Muscle of leg (tissue), 11 donors: ENCODE data around the gene RPL28. TPM values are rescaled to one million over a fixed set of nuclear protein-coding genes. Genes with fewer than 3 reads are reported as not detected.

Experiments
- DNase-seq: peaks from one replicate; pipeline ENCODE4 v3.0.0; 2013
- H3K27ac ChIP-seq: one replicate; pipeline ENCODE4 v1.5.1; 2013; ENCODE audit warnings: mild to moderate bottlenecking, low read length, control low read depth
- H3K27me3 ChIP-seq: one replicate; pipeline ENCODE4 v1.6.1; 2013; ENCODE audit warnings: low read length; ENCODE audit not compliant: control insufficient read depth, insufficient read depth
- H3K36me3 ChIP-seq: one replicate; pipeline ENCODE4 v1.6.1; 2013; ENCODE audit warnings: low read length; ENCODE audit not compliant: control insufficient read depth, insufficient read depth
- H3K4me1 ChIP-seq: one replicate; pipeline ENCODE4 v1.6.1; 2013; ENCODE audit warnings: low read length; ENCODE audit not compliant: control insufficient read depth, insufficient read depth
- H3K4me3 ChIP-seq: one replicate; pipeline ENCODE4 v1.5.1; 2013; ENCODE audit warnings: low read length, control low read depth
- H3K9me3 ChIP-seq: replicated peaks from 2 replicates; pipeline ENCODE4 v1.6.1; 2013; ENCODE audit warnings: low read depth, low read length; ENCODE audit not compliant: control insufficient read depth
- WGBS: methylation state at CpG from one replicate; pipeline ENCODE4 v1.1.5; 2013; ENCODE audit warnings: missing lambda C conversion rate; ENCODE audit not compliant: insufficient coverage; 5-methylcytosine and 5-hydroxymethylcytosine counted together
- polyA plus RNA-seq, 8 donors: library from polyadenylated mRNA; unstranded; fragments of 120-200 nt; gene quantifications; one replicate each; pipeline versions ENCODE4 v1.2.1 to v1.2.3, GENCODE V29; 2013; ENCODE audit warnings: inconsistent platforms in 1 of 8, low replicate concordance in 1 of 8; ENCODE audit not compliant: insufficient read length in 8 of 8, insufficient read depth in 1 of 8
- total RNA-seq: library from RNA; stranded (reverse); fragments of 120-200 nt; gene quantifications from one replicate; pipeline ENCODE4 v1.2.4, GENCODE V29; 2013

The RPL28 gene
- total and polyA plus RNA-seq, 9 donors = 463 to 2,410 (median 1,826) TPM

GRCh38 chr19:55362990-55363716 is 22.6 kb upstream of the RPL28 start, which contains the start of gene GARIN5B:
TSS of gene GARIN5B (minus strand) at chr19:55363260. CDS start at chr19:55363066, 194 bp downstream.
- peaks cover under 1% of the 10 kb centered on the region for H3K4me1 ChIP-seq
- H3K4me3 ChIP-seq = no peak within 1 kb of the TSS
- H3K27ac ChIP-seq = no peak within 1 kb of the TSS
- 70% methylated on average over 20 of the region's 27 CpGs for WGBS
- no peaks in the 10 kb centered on the region for H3K36me3 ChIP-seq
- H3K9me3 ChIP-seq = no peaks in the 10 kb centered on the region
- peaks cover 15% of the 10 kb centered on the region for H3K27me3 ChIP-seq
- DNase-seq = no peak

GRCh38 chr19:55365245-55365644 is 20.5 kb upstream of the RPL28 start:
- Histone ChIP-seq H3K4me1 (peaks cover 18% of the 10 kb centered on the region), H3K36me3 (no peaks in the 10 kb centered on the region), H3K27me3 (peaks cover 31% of the 10 kb centered on the region), H3K9me3 (no peaks in the 10 kb centered on the region), H3K27ac (no peak overlapping the region), H3K4me3 (no peak overlapping the region)
- 79% methylated on average over 7 of the region's 8 CpGs for WGBS
- no peak for DNase-seq

GRCh38 chr19:55365964-55366363 is 19.8 kb upstream of the RPL28 start:
- no peak overlapping the region for H3K4me3 ChIP-seq
- no peaks in the 10 kb centered on the region for H3K9me3 ChIP-seq
- peaks cover 22% of the 10 kb centered on the region for H3K4me1 ChIP-seq
- no peak overlapping the region for H3K27ac ChIP-seq
- peaks cover 37% of the 10 kb centered on the region for H3K27me3 ChIP-seq
- 62% methylated on average over 19 of the region's 19 CpGs for WGBS
- DNase-seq = no peak
- H3K36me3 ChIP-seq = no peaks in the 10 kb centered on the region

DNA sequence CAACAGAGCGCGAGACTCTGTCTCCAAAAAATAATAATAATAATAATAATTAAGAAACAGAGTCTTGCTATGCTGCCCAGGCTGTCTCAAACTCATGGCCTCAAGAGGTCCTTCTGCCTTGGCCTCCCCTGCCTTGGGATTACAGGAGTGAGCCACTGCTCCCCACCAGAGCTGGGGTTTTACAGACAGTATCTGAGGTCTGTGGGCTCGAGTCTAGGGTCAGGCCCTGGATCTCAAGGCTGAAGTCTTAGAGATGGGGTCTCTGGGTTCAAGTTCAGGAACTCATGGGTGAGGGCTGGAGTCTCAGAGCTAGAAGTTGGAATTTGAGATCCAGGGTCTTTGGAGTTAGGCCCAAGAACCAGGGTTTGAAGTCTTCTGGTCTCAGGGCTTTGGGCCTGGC is 18.9 kb upstream of the RPL28 start:
- WGBS = no CpG with 5 or more reads among the region's 3 CpGs
- peaks cover 22% of the 10 kb centered on the region for H3K4me1 ChIP-seq
- H3K9me3 ChIP-seq = no peaks in the 10 kb centered on the region
- H3K36me3 ChIP-seq = no peaks in the 10 kb centered on the region
- DNase-seq = no peak
- no peak overlapping the region for H3K27ac ChIP-seq
- no peak overlapping the region for H3K4me3 ChIP-seq
- peaks cover 45% of the 10 kb centered on the region for H3K27me3 ChIP-seq

DNA sequence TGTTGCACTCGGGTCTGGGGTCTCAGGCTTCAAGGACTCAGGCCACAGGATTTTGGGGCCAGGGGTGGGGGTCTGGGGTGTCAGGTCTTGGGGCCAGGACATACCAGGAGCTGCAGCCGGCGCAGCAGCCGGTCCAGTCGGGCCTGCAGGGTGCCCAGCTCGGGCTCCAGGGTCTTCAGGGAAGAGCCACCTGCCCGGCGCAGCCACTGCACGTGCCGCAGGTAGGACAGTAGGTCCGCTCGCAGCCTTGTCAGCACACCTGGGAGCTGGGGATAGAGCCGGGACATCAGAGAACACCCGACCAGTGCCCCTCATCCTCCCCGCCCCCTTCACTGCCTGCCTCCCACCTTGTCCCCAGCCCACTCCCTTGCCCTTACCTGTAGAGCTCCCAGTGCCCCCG is 17.6 kb upstream of the RPL28 start:
- Histone ChIP-seq H3K4me3 (no peak overlapping the region), H3K9me3 (no peaks in the 10 kb centered on the region), H3K27ac (no peak overlapping the region), H3K36me3 (no peaks in the 10 kb centered on the region), H3K4me1 (peaks cover 26% of the 10 kb centered on the region), H3K27me3 (peaks cover 59% of the 10 kb centered on the region)
- WGBS = 78% methylated on average over 16 of the region's 16 CpGs
- no peak for DNase-seq

- Histone ChIP-seq H3K4me3 (no peak overlapping the region), H3K4me1 (peaks cover 30% of the 10 kb centered on the region), H3K9me3 (no peaks in the 10 kb centered on the region), H3K36me3 (no peaks in the 10 kb centered on the region), H3K27me3 (peaks cover 64% of the 10 kb centered on the region), H3K27ac (no peak overlapping the region)
- peak; percentile 63 for DNase-seq
- 5% methylated on average over 38 of the region's 54 CpGs for WGBS
Observed at GRCh38 chr19:55368701-55369563, 16.8 kb upstream of the RPL28 start.

- H3K4me3 ChIP-seq = peak overlapping the region; percentile 31
- H3K36me3 ChIP-seq = no peaks in the 10 kb centered on the region
- peaks cover 69% of the 10 kb centered on the region for H3K27me3 ChIP-seq
- peak; percentile 56 for DNase-seq
- WGBS = under 1% methylated on average over 51 of the region's 59 CpGs
- no peak overlapping the region for H3K27ac ChIP-seq
- no peaks in the 10 kb centered on the region for H3K9me3 ChIP-seq
- H3K4me1 ChIP-seq = peaks cover 38% of the 10 kb centered on the region
Observed at GRCh38 chr19:55369653-55370304, 16.0 kb upstream of the RPL28 start.

DNA sequence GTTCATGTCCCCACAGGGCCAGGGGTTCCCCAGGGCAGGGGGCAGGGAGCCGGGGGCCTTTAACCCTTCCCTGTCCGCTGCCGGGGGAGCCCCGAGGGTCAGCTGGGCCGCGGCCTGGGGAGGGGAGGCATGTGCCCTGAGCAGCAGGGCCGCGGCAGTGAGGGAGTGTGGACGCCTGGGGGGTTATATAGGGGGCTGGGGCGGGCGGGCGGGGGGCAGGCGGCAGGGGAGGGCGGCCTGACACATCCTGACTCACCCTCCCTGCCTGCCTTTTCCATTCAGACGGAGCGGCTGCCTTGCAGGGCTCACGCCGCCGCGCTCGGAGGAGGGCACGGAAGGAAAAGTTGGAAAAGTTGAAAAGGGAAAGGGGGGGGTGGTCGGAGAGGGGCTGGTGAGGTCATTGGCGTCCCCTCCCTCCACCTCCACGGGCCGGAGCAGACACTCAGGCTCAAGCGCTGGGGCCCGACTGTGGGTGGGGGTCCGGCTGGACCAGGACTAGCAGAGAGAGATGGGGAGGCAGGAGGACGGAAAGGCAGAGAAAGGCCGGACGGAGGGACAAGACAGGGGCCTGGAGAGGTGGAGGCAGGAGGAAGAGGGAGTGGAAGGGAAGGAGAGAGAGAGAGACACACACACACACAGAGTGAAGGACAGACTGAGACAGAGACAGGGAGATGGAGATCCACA is 15.3 kb upstream of the RPL28 start, which contains the start of gene IL11:
IL11 (minus strand) TSS at position 159 of the 684 bp plus-strand sequence; CDS start at position 6, 153 bp downstream.
- WGBS = no CpG with 5 or more reads among the region's 32 CpGs
- Histone ChIP-seq H3K27me3 (peaks cover 70% of the 10 kb centered on the region), H3K27ac (no peak within 1 kb of the TSS), H3K9me3 (no peaks in the 10 kb centered on the region), H3K4me3 (peak within 1 kb of the TSS; percentile 31), H3K4me1 (peaks cover 38% of the 10 kb centered on the region), H3K36me3 (no peaks in the 10 kb centered on the region)
- no peak for DNase-seq

GRCh38 chr19:55372316-55373081 is 13.2 kb upstream of the RPL28 start:
- Histone ChIP-seq H3K4me1 (peaks cover 46% of the 10 kb centered on the region), H3K9me3 (no peaks in the 10 kb centered on the region), H3K4me3 (no peak overlapping the region), H3K36me3 (no peaks in the 10 kb centered on the region), H3K27ac (no peak overlapping the region), H3K27me3 (peaks cover 83% of the 10 kb centered on the region)
- WGBS = 41% methylated on average over 19 of the region's 24 CpGs
- no peak for DNase-seq
